ENCODE measurements around the gene DAPP1. TPM values are rescaled to one million over a fixed set of nuclear protein-coding genes. Genes with fewer than 3 reads are reported as not detected.

Gene DAPP1
- total RNA-seq, 2 donors from 2014 or later, result 1.3 TPM; not detected in 1

DNA sequence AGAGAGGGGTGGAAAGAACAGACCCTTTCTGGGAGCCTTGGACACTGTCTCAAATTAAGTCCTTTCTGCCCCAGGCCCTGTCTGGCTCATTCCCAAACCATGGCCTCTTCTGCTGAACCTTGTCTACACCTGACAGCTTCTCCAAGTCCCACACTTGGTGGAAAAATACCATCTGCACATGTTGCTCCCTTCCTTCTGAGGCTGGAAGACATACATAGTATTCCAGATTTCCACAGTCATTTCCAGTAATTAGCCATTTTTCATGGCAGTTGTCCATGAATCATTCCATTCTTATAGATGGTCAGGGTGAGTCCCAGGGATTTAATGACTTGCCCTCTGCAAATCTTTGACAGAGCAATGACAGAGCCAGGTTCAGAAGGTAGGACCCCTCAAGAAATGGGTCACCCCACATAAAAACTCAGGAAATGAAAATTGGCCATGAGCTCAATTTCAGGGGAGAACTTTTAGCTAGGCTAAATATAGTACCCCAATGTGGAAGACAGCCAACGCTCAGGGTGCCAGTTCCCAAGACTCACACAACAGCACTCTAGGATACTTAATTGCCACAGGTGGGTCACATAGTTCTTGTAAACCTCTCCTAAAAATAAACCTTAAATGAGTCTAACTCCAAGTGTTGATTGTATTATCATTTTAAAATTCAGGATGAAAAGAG, 16.2 kb upstream of the DAPP1 start:
- no peaks in the 10 kb centered on the region for H3K9me3 ChIP-seq
- no peak for DNase-seq (ENCODE audit: low spot score)
- H3K4me3 ChIP-seq, result no peak overlapping the region
- TF ChIP-seq, protein P1, sequence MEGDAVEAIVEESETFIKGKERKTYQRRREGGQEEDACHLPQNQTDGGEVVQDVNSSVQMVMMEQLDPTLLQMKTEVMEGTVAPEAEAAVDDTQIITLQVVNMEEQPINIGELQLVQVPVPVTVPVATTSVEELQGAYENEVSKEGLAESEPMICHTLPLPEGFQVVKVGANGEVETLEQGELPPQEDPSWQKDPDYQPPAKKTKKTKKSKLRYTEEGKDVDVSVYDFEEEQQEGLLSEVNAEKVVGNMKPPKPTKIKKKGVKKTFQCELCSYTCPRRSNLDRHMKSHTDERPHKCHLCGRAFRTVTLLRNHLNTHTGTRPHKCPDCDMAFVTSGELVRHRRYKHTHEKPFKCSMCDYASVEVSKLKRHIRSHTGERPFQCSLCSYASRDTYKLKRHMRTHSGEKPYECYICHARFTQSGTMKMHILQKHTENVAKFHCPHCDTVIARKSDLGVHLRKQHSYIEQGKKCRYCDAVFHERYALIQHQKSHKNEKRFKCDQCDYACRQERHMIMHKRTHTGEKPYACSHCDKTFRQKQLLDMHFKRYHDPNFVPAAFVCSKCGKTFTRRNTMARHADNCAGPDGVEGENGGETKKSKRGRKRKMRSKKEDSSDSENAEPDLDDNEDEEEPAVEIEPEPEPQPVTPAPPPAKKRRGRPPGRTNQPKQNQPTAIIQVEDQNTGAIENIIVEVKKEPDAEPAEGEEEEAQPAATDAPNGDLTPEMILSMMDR (IDR thresholded peaks at IDR 0.05), result no peak
- H3K27me3 ChIP-seq, result no peaks in the 10 kb centered on the region
- peak overlapping the region in 1 of 2 donors; percentile 58 for H3K27ac ChIP-seq
- no peaks in the 10 kb centered on the region for H3K36me3 ChIP-seq
- H3K4me1 ChIP-seq, result peaks cover 0 to 4% of the 10 kb centered on the region in 2 donors

DNA sequence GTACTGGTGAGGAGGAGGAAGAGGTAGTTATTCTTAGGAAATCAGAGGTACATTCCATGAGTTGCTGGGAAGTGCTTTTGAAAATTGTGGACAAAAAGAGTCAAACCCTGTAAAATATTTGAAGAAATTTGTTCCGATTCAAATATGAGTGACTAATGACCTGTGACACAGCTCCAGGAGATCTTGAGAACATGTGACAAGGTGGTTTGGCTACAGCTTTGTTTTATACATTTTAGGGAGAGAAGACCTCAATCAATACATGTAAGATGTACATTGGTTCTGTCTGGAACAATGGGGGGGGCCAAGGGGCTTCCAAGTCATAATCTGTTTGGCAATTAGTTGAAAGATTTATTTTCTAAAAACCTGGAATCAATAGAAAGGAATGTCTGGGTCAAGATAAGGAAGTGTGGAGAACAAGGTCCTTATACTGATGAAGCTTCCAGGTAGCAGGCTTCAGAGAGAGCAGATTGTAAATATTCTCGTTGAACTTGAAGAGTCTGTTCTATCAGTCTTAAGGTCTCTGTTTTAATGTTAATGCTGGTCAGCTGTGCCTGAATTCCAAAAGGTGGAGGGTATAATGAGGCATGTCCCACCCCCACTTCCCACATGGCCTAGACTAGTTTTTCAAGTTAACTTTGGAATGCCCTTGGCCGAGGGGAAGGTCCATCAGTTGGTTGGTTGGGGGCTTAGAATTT, 15.5 kb upstream of the DAPP1 start:
- no peak for DNase-seq (ENCODE audit: low spot score)
- Histone ChIP-seq H3K27me3 (no peaks in the 10 kb centered on the region), H3K4me3 (no peak overlapping the region), H3K9me3 (no peaks in the 10 kb centered on the region), H3K36me3 (no peaks in the 10 kb centered on the region), H3K4me1 (peaks cover 0 to 4% of the 10 kb centered on the region in 2 donors), H3K27ac (peak overlapping the region in 1 of 2 donors; percentile 58)
- TF ChIP-seq, protein P1 (IDR thresholded peaks at IDR 0.05), result no peak

DNA sequence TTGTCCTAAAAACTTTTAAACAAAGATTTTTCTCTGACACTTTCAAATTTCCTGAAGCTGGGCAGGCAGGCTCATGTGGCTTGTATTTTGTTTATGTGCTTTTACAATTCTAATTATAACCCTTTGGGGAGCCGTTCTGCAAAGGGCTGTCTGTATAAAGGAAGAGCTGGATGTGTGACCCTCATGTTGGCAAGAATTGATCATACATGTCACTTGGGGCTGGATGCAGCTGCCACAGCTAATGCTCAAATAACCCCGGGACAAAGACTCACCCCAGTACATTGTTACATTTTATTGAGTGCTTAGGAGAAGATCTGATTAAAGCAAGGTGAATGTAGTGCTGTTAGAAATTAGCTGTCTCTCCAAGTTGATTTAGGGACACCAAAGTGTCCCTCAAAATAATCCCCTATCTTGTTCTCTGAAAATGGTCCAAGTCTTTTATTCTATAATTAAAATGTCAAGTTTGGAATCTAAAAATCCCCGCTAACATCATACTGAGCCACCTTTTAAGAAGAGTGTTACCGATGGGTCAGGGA, 13.0 kb upstream of the DAPP1 start:
- no peak for DNase-seq (ENCODE audit: low spot score)
- Histone ChIP-seq H3K9me3 (no peaks in the 10 kb centered on the region), H3K27me3 (no peaks in the 10 kb centered on the region), H3K4me3 (no peak overlapping the region), H3K27ac (peak overlapping the region; percentile 8 to 58), H3K36me3 (no peaks in the 10 kb centered on the region), H3K4me1 (peaks cover 0 to 4% of the 10 kb centered on the region in 2 donors)
- TF ChIP-seq, protein P1 (IDR thresholded peaks at IDR 0.05), result no peak

DNA sequence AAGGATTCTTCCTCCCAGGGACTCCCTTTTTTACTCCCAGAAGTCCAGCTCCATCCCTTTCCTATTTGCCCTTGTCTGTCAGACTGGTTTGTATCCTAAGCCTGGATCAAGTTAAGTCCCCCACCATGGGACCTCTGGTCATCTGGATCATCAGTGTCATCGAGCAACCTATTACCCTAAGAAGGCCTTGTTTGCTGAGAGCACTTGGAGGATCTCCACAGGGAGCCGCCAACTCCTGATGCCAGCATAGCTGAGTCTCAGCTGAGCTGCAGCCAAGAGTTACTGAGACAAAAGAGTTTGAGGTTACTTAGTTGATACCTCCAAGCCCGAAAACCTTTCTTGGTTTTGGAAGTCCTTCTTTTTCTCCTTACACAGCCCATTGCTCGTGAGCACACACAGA, 10.1 kb upstream of the DAPP1 start:
- Histone ChIP-seq H3K4me3 (no peak overlapping the region), H3K4me1 (peaks cover 0 to 4% of the 10 kb centered on the region in 2 donors), H3K27me3 (no peaks in the 10 kb centered on the region), H3K9me3 (no peaks in the 10 kb centered on the region), H3K36me3 (no peaks in the 10 kb centered on the region), H3K27ac (no peak overlapping the region)
- TF ChIP-seq, protein P1 (IDR thresholded peaks at IDR 0.05), result no peak
- no peak for DNase-seq (ENCODE audit: low spot score)

DNA sequence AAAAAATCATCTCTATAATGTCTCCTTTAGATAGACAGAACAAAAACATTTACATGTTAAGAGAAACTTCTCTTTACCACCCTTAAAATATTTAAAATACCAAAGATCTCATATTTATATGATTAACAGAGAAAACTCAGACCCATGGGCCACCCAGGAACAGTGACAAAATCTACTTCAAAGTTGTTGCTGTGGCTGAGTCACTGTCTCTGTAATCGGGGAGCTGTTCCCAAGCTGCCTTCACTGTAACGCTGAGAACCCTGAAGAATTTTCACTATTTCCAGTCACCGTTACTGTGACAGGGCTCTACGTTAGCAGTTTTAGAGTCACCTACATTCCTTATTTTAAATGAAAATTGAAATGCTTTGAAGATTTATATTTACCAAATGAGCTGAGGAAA, 9.0 kb upstream of the DAPP1 start:
- DNase-seq (ENCODE audit: low spot score), result no peak
- Histone ChIP-seq H3K36me3 (no peaks in the 10 kb centered on the region), H3K27me3 (no peaks in the 10 kb centered on the region), H3K9me3 (no peaks in the 10 kb centered on the region), H3K4me3 (no peak overlapping the region), H3K27ac (no peak overlapping the region), H3K4me1 (peaks cover 0 to 4% of the 10 kb centered on the region in 2 donors)
- TF ChIP-seq, protein P1 (IDR thresholded peaks at IDR 0.05), result no peak
